Hepatocyte (in vitro differentiated cells): ENCODE results near the gene MC1R. TPM values are rescaled to one million over a fixed set of nuclear protein-coding genes. Genes with fewer than 3 reads are reported as not detected.

Experiments
- DNase-seq: peaks from one replicate; pipeline ENCODE4 v3.0.0-alpha.2; 2016; ENCODE audit warnings: low spot score
- H2AFZ ChIP-seq: fragments of 200-600 bp; sonication (generic); 2 replicates; pipeline ENCODE4 v1.6.0; 2016; ENCODE audit warnings: antibody characterized with exemption, mild to moderate bottlenecking
- H3K27ac ChIP-seq: fragments of 200-600 bp; sonication (generic); 2 replicates; pipeline ENCODE4 v1.5.1; 2016; ENCODE audit warnings: mild to moderate bottlenecking
- H3K27me3 ChIP-seq: fragments of 200-600 bp; sonication (generic); 2 replicates; pipeline ENCODE4 v1.6.1; 2016
- H3K36me3 ChIP-seq: fragments of 200-600 bp; sonication (generic); replicated peaks from 2 replicates; pipeline ENCODE4 v1.5.1; 2016; ENCODE audit warnings: low read depth; ENCODE audit not compliant: insufficient read depth
- H3K4me1 ChIP-seq: fragments of 200-600 bp; sonication (generic); 2 replicates; pipeline ENCODE4 v1.5.1; 2016; ENCODE audit warnings: mild to moderate bottlenecking, moderate library complexity; ENCODE audit not compliant: insufficient read depth
- H3K4me2 ChIP-seq: fragments of 200-600 bp; sonication (generic); 2 replicates; pipeline ENCODE4 v1.6.0; 2016
- H3K4me3 ChIP-seq: fragments of 200-600 bp; sonication (generic); 2 replicates; pipeline ENCODE4 v1.5.1; 2016; ENCODE audit warnings: mild to moderate bottlenecking
- H3K79me2 ChIP-seq: fragments of 200-600 bp; sonication (generic); 2 replicates; pipeline ENCODE4 v1.6.0; 2017; ENCODE audit warnings: mild to moderate bottlenecking
- H3K9me2 ChIP-seq: fragments of 200-600 bp; sonication (generic); replicated peaks from 2 replicates; pipeline ENCODE4 v1.6.0; 2017; ENCODE audit warnings: mild to moderate bottlenecking; ENCODE audit not compliant: insufficient read depth
- H3K9me3 ChIP-seq: fragments of 200-600 bp; sonication (generic); 2 replicates; pipeline ENCODE4 v1.5.1; 2016; ENCODE audit warnings: low read depth, mild to moderate bottlenecking
- H4K20me1 ChIP-seq: fragments of 200-600 bp; sonication (generic); 2 replicates; pipeline ENCODE4 v1.6.0; 2016; ENCODE audit warnings: mild to moderate bottlenecking; ENCODE audit not compliant: insufficient read depth, poor library complexity, severe bottlenecking
- EZH2 ChIP-seq: fragments of 200-600 bp; sonication (generic); IDR thresholded peaks from 2 replicates; pipeline ENCODE4 v1.6.1; 2016; ENCODE audit warnings: antibody characterized with exemption, mild to moderate bottlenecking, borderline replicate concordance
- EZH2phosphoT487 ChIP-seq: fragments of 200-600 bp; sonication (generic); IDR thresholded peaks from one replicate; pipeline ENCODE4 v1.6.1; 2018; ENCODE audit warnings: antibody characterized with exemption, mild to moderate bottlenecking, low read depth, moderate library complexity; ENCODE audit not compliant: unreplicated experiment, severe bottlenecking
- WGBS: methylation state at CpG from one replicate; pipeline ENCODE4 v1.1.6; 2016; ENCODE audit warnings: low lambda C conversion rate; ENCODE audit errors: missing lambda C conversion rate; 5-methylcytosine and 5-hydroxymethylcytosine counted together
- polyA plus RNA-seq: library from polyadenylated mRNA; unstranded; fragments of >200 nt; fragmentation: Nextera tagmentation; extraction: Ambion mirVana; gene quantifications from 2 replicates; pipeline ENCODE4 v1.2.1, GENCODE V29; 2016
- total RNA-seq: library from RNA; depleted of rRNA; stranded (reverse); fragments of >200 nt; gene quantifications from 2 replicates; pipeline ENCODE4 v1.2.3, GENCODE V29; 2014
- TF ChIP-seq, protein P1 (sequence below): fragments of 200-600 bp; sonication (generic); IDR thresholded peaks from 2 replicates; pipeline ENCODE4 v1.5.1; 2016; ENCODE audit warnings: antibody characterized with exemption, mild to moderate bottlenecking; ENCODE audit not compliant: poor library complexity

Gene MC1R
- total and polyA plus RNA-seq, 2 experiments from 2014 or later, result 3.4 to 4.2 TPM

DNA sequence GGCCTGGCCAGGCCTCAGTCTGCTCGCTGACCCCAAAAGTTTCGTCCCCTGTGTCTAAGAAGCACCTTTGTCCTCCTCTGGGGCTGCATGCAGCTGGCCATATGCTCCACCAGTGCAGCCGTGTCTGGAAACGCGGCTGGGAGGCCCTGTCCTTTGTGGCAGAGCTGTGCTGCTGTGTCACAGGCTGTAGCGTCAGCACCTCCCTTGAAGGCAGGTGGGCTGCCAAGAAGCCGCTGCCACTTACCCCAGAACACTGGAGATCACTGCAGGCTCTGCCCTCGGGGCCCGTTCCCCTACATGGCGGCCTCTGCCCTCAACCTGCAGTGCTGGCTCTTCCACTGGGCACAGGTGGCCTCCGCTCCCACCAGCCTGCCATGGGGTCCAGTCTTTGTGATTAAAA is 15.7 kb upstream of the MC1R start:
- Histone ChIP-seq H3K9me3 (no peaks in the 10 kb centered on the region), H3K27ac (no peak overlapping the region), H3K4me2 (no peak overlapping the region), H3K4me1 (no peaks in the 10 kb centered on the region), H4K20me1 (no peaks in the 10 kb centered on the region), H3K4me3 (no peak overlapping the region), H3K36me3 (no peaks in the 10 kb centered on the region), H3K9me2 (no peaks in the 10 kb centered on the region), H3K27me3 (no peaks in the 10 kb centered on the region), H3K79me2 (no peaks in the 10 kb centered on the region), H2AFZ (no peak overlapping the region)
- DNase-seq, result no peak
- TF ChIP-seq EZH2, result no peak
- no peak for TF ChIP-seq EZH2phosphoT487
- 95% methylated on average over 11 of the region's 11 CpGs for WGBS

DNA sequence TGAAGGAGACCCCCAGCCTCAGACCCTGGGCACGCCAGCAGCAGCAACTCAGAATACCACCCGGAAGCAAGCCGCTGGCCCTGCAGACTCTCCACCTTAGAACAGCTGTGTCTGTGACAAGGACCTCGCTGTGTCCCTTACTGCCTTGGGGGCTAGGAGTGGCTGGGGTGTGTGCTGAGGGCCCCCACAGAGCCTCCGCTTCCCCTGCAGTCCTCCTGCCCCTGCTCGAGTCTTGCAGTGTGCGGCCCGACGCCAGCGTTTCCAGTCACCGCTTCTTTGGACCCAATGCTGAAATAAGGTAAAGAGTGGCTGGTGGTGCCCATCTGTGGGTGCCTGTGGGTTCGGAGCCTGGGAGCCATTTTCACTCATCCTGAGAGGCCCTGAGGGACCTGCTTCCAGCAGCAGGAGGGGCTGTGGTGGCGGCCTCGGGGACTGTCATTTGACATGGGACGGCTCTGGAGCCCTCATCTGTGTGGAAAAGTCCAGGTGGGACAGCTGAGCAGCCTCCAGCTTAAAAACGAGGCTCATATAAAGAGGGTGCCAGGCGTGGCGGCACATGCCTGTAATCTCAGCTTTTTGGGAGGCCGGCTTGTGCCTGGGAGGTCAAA is 14.7 kb upstream of the MC1R start:
- H3K9me2 ChIP-seq, result no peaks in the 10 kb centered on the region
- H3K9me3 ChIP-seq, result no peaks in the 10 kb centered on the region
- H2AFZ ChIP-seq, result no peak overlapping the region
- H3K4me1 ChIP-seq, result no peaks in the 10 kb centered on the region
- H3K27me3 ChIP-seq, result no peaks in the 10 kb centered on the region
- H4K20me1 ChIP-seq, result no peaks in the 10 kb centered on the region
- no peak overlapping the region for H3K4me3 ChIP-seq
- TF ChIP-seq EZH2phosphoT487, result no peak
- TF ChIP-seq, protein P1, sequence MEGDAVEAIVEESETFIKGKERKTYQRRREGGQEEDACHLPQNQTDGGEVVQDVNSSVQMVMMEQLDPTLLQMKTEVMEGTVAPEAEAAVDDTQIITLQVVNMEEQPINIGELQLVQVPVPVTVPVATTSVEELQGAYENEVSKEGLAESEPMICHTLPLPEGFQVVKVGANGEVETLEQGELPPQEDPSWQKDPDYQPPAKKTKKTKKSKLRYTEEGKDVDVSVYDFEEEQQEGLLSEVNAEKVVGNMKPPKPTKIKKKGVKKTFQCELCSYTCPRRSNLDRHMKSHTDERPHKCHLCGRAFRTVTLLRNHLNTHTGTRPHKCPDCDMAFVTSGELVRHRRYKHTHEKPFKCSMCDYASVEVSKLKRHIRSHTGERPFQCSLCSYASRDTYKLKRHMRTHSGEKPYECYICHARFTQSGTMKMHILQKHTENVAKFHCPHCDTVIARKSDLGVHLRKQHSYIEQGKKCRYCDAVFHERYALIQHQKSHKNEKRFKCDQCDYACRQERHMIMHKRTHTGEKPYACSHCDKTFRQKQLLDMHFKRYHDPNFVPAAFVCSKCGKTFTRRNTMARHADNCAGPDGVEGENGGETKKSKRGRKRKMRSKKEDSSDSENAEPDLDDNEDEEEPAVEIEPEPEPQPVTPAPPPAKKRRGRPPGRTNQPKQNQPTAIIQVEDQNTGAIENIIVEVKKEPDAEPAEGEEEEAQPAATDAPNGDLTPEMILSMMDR, result no peak
- no peak for TF ChIP-seq EZH2
- no peak for DNase-seq
- no peaks in the 10 kb centered on the region for H3K79me2 ChIP-seq
- H3K27ac ChIP-seq, result no peak overlapping the region
- WGBS, result 94% methylated on average over 19 of the region's 19 CpGs
- no peak overlapping the region for H3K4me2 ChIP-seq
- H3K36me3 ChIP-seq, result no peaks in the 10 kb centered on the region

DNA sequence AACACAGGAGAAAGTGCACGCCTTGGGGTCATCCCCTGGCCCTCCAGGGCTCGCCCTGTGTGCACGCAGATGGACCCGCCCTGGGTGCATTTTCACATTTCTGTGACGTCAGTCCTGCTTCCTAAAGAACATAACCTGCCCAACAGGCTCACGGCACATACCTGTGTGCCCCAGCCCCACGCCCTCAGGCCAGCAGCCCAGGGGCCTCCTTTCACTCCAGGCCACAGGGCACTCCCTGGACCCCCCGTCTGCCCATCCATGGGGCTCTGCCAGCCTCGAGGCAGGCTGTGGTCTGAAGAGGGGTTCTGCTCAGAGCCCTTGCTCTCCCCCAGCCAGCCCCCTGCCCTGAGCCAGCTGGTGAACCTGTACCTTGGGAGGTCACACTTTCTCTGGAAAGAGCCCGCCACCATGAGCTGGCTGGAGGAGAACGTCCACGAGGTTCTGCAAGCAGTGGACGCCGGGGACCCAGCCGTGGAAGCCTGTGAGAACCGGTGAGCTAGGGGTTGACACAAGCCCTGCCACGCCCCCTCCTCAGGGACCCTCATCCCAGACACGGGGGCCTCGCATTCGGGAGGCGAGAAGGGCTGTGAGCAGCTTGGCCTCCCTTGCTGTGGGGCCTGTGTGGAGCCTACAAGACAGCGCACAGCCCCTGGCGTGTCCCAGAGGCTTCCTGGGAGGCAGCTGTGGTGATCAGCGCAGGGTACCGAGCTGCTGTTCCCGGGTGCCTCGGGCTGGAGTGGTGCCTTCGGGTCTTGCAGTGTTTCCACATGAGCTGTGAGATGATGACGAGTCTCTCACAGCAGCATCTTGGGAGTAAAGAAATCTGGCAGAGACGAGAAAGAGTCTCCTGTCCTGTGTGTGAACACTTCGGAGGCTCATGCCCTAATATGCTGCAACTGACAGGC is 13.8 kb upstream of the MC1R start:
- Histone ChIP-seq H3K9me3 (no peaks in the 10 kb centered on the region), H3K4me3 (no peak overlapping the region), H2AFZ (no peak overlapping the region), H3K4me1 (no peaks in the 10 kb centered on the region), H3K36me3 (no peaks in the 10 kb centered on the region), H3K4me2 (no peak overlapping the region), H3K27ac (no peak overlapping the region), H3K27me3 (no peaks in the 10 kb centered on the region), H3K79me2 (no peaks in the 10 kb centered on the region), H4K20me1 (no peaks in the 10 kb centered on the region), H3K9me2 (no peaks in the 10 kb centered on the region)
- TF ChIP-seq EZH2phosphoT487 (no peak), EZH2 (no peak)
- TF ChIP-seq, protein P1, result no peak
- DNase-seq, result no peak
- 94% methylated on average over 30 of the region's 31 CpGs for WGBS

DNA sequence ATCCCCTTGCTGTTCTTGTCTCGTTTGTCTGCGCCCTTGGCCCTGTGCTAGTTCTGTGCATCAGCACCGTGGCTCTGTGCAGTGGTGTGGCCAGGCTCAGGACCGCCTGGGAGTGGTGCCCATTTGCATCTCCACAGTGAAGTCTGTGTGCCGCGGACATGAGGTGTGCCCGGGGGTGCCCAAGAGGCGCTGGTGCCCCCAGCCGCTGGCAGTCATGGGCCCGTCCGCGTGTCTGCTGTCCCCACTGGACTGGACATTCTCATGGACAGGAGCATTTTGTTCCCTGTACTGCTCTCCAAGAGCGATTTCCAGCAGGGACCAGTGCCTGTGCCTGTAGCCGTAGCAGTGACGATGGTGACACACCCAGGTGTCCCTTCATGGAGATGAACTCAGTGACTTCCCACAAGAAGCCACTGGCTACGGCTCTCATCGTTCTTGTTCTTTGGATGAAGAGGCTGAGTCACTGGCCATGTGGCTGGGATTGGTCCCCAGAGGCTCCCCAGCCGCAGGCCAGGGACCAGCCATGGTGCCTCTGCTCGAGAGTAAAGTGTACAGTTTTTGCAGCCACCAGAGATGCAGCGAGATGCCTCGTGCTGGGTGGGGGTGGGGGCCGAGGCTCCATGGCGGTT is 13.0 kb upstream of the MC1R start:
- TF ChIP-seq, protein P1, result no peak
- TF ChIP-seq EZH2phosphoT487, result no peak
- TF ChIP-seq EZH2, result no peak
- Histone ChIP-seq H3K27ac (no peak overlapping the region), H3K9me3 (no peaks in the 10 kb centered on the region), H2AFZ (no peak overlapping the region), H3K4me3 (no peak overlapping the region), H3K4me1 (no peaks in the 10 kb centered on the region), H3K27me3 (no peaks in the 10 kb centered on the region), H3K9me2 (no peaks in the 10 kb centered on the region), H3K36me3 (no peaks in the 10 kb centered on the region), H3K4me2 (no peak overlapping the region), H4K20me1 (no peaks in the 10 kb centered on the region), H3K79me2 (no peaks in the 10 kb centered on the region)
- DNase-seq, result no peak
- 94% methylated on average over 23 of the region's 23 CpGs for WGBS
